ENCODE measurements around the gene SSTR4.

- TF ChIP-seq CTCF (IDR thresholded peaks at IDR 0.05) (no peak), ZFX (IDR thresholded peaks at IDR 0.05; ENCODE audit: borderline replicate concordance) (no peak)
These were observed 4.9 kb downstream of the SSTR4 start for GRCh38 chr20:23039885-23040508.
